ENCODE data around the gene SLC2A5.

DNA sequence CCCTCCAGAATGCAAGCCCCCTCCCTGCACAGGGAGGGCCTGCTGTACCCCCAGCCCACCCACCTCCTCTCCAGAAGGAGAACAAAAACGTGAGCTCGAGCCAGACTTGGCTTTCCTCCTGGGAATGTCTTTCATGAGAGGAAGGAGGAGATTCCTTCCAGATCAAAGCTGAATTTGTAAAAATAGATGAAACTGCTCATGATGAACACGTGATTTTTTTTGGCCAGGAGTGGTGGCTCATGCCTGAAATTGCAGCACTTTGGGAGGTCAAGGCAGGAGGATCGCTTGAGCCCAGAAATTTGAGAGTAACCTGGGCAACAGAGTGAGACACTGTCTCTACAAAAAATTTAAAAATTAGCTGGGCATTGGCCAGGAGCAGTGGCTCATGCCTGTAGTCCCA is 37.7 kb upstream of the SLC2A5 start:
- TF ChIP-seq POLR2A (IDR thresholded peaks at IDR 0.05) (no peak), POLR2AphosphoS5 (IDR thresholded peaks at IDR 0.05) (no peak)
- TF ChIP-seq, protein P1, sequence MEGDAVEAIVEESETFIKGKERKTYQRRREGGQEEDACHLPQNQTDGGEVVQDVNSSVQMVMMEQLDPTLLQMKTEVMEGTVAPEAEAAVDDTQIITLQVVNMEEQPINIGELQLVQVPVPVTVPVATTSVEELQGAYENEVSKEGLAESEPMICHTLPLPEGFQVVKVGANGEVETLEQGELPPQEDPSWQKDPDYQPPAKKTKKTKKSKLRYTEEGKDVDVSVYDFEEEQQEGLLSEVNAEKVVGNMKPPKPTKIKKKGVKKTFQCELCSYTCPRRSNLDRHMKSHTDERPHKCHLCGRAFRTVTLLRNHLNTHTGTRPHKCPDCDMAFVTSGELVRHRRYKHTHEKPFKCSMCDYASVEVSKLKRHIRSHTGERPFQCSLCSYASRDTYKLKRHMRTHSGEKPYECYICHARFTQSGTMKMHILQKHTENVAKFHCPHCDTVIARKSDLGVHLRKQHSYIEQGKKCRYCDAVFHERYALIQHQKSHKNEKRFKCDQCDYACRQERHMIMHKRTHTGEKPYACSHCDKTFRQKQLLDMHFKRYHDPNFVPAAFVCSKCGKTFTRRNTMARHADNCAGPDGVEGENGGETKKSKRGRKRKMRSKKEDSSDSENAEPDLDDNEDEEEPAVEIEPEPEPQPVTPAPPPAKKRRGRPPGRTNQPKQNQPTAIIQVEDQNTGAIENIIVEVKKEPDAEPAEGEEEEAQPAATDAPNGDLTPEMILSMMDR (IDR thresholded peaks at IDR 0.05) = no peak
